SIG-M5 (cell line): ENCODE data around the gene FRK.

Experiments
- DNase-seq: peaks from one replicate; lab custom pipeline; 2025; lab: John Stamatoyannopoulos, UW

The FRK gene

GRCh38 chr6:115887891-115888290 is 172.8 kb downstream of the FRK start:
- no peak for DNase-seq

- no peak for DNase-seq
These were observed 174.9 kb downstream of the FRK start for GRCh38 chr6:115885636-115886366.

GRCh38 chr6:115882771-115883170 is 177.9 kb downstream of the FRK start:
- no peak for DNase-seq

GRCh38 chr6:115882174-115882573 is 178.5 kb downstream of the FRK start:
- no peak for DNase-seq
